K562 (cell line): ENCODE measurements around the gene MXI1. TPM values are rescaled to one million over a fixed set of nuclear protein-coding genes. Genes with fewer than 3 reads are reported as not detected.

Experiments
- ATAC-seq: fragments of 200-7000 bp; cut with Tn5 transposase; 3 replicates; pipeline ENCODE4 v1.9.1; 2020; ENCODE audit warnings: moderate library complexity
- BruUV-seq: library from RNA; stranded (reverse); fragments of 400-500 nt; replicated peaks from 2 replicates; lab custom pipeline; 2021; lab: Mats Ljungman, UMichigan
- CTCF ChIA-PET: fragments of 300-600 bp; formaldehyde crosslinking; extraction: SDS; loops from one replicate; lab custom pipeline; 2021; ENCODE audit warnings: low intra/inter-chr PET ratio; lab: Yijun Ruan, JAX
- POLR2A ChIA-PET: fragments of 300-600, 350-650 bp; sonication (Branson Sonifier 250); formaldehyde crosslinking; extraction: SDS; loops from one replicate; lab custom pipeline; 2021; ENCODE audit warnings: antibody characterized with exemption, inconsistent platforms; lab: Yijun Ruan, JAX
- DNase-seq, 4 experiments: peaks; one replicate each; pipeline versions ENCODE4 v3.0.0 to v3.0.0-alpha.2; 2011 to 2018; ENCODE audit warnings: low spot score in 3 of 4, mixed read lengths in 3 of 4; ENCODE audit errors: extremely low read depth in 1 of 4
- FAIRE-seq: peaks from 2 replicates; lab custom pipeline; 2011; peaks lifted over from hg19 to GRCh38; lab: Jason Lieb, UNC
- H2AFZ ChIP-seq: 2 replicates; pipeline ENCODE4 v1.6.0; 2011; ENCODE audit warnings: low read depth, low read length, control low read depth, inconsistent platforms
- H3K27ac ChIP-seq: fragments of 200-600 bp; 3 replicates; pipeline ENCODE4 v1.8.0; 2011; ENCODE audit warnings: low read depth, mild to moderate bottlenecking, control low read depth, inconsistent platforms, low read length, moderate library complexity, mixed read lengths; ENCODE audit errors: extremely low read depth
- H3K27me3 ChIP-seq, 2 experiments: fragments of 300-600 bp in 1 of 2; 2 replicates in 1 of 2; 3 replicates in 1 of 2; pipeline versions ENCODE4 v1.6.0 to v1.8.0; 2011; ENCODE audit warnings: inconsistent platforms in 2 of 2, low read length in 2 of 2, mild to moderate bottlenecking in 1 of 2, mixed read lengths in 1 of 2, moderate library complexity in 1 of 2; ENCODE audit not compliant: control insufficient read depth in 2 of 2, insufficient read depth in 2 of 2
- H3K36me3 ChIP-seq: fragments of 300-600 bp; 3 replicates; pipeline ENCODE4 v1.8.0; 2011; ENCODE audit warnings: mild to moderate bottlenecking, low read length, inconsistent platforms; ENCODE audit not compliant: control insufficient read depth, insufficient read depth
- H3K4me1 ChIP-seq, 2 experiments: fragments of 200-600 bp in 1 of 2; replicated peaks in 1 of 2; 2 replicates in 1 of 2; 3 replicates in 1 of 2; pipeline versions ENCODE4 v1.5.1 to v1.8.0; 2011; ENCODE audit warnings: inconsistent platforms in 2 of 2, low read length in 2 of 2, mild to moderate bottlenecking in 1 of 2, mixed read lengths in 1 of 2, moderate library complexity in 1 of 2; ENCODE audit not compliant: control insufficient read depth in 2 of 2, insufficient read depth in 2 of 2
- H3K4me2 ChIP-seq: 2 replicates; pipeline ENCODE4 v1.6.1; 2011; ENCODE audit warnings: low read length, control low read depth, inconsistent platforms, mixed read lengths; ENCODE audit not compliant: insufficient read depth
- H3K4me3 ChIP-seq: fragments of 200-600 bp; sonication (generic), shearing (Covaris generic); 2 replicates; pipeline ENCODE4 v1.5.1; 2016; ENCODE audit warnings: control low read depth, inconsistent platforms
- H3K79me2 ChIP-seq: fragments of 200-600 bp; 3 replicates; pipeline ENCODE4 v1.8.0; 2011; ENCODE audit warnings: low read length, inconsistent platforms; ENCODE audit not compliant: control insufficient read depth, insufficient read depth
- H3K9ac ChIP-seq, 2 experiments: 2 replicates each; pipeline versions ENCODE4 v1.6.0 to v1.6.1; 2011; ENCODE audit warnings: low read depth in 2 of 2, low read length in 2 of 2, control low read depth in 1 of 2, inconsistent platforms in 1 of 2, mild to moderate bottlenecking in 1 of 2, mixed read lengths in 1 of 2; ENCODE audit not compliant: insufficient read depth in 1 of 2
- H3K9me1 ChIP-seq: one replicate; pipeline ENCODE4 v1.6.0; 2011; ENCODE audit warnings: inconsistent platforms, mild to moderate bottlenecking, low read length, moderate library complexity; ENCODE audit not compliant: control insufficient read depth, insufficient read depth
- H3K9me3 ChIP-seq: replicated peaks from 2 replicates; pipeline ENCODE4 v1.5.1; 2011; ENCODE audit warnings: low read depth, low read length, inconsistent platforms; ENCODE audit not compliant: control insufficient read depth, insufficient read depth
- H4K20me1 ChIP-seq: replicated peaks from 2 replicates; pipeline ENCODE4 v1.6.1; 2011; ENCODE audit warnings: low read length, inconsistent platforms, mixed read lengths; ENCODE audit not compliant: control insufficient read depth, insufficient read depth
- ETS2 ChIP-seq: IDR thresholded peaks from 2 replicates; pipeline ENCODE4 v1.6.1; 2016; ENCODE audit warnings: borderline replicate concordance, missing genetic modification characterization, mild to moderate bottlenecking, moderate library complexity, missing compliant biosample characterization; ENCODE audit not compliant: poor library complexity, severe bottlenecking
- ETV6 ChIP-seq, 3 experiments: fragments of 150-350 bp in 1 of 3; sonication (generic) in 1 of 3; formaldehyde crosslinking in 1 of 3; IDR thresholded peaks; 2 replicates each; pipeline versions ENCODE4 v1.6.1 to v1.8.0; 2014 to 2022; ENCODE audit warnings: borderline replicate concordance in 2 of 3, low read depth in 2 of 3, antibody characterized with exemption in 1 of 3, low read length in 1 of 3, mild to moderate bottlenecking in 1 of 3, missing genetic modification reagents in 1 of 3
- GMEB1 ChIP-seq: fragments of 250-450 bp; sonication (Bioruptor Pico); IDR thresholded peaks from 2 replicates; pipeline ENCODE4 v1.4.0; 2020; ENCODE audit warnings: mild to moderate bottlenecking
- KDM5B ChIP-seq: fragments of 200-600 bp; sonication (generic); IDR thresholded peaks from 2 replicates; pipeline ENCODE4 v1.6.1; 2012; ENCODE audit warnings: low read depth, mild to moderate bottlenecking, moderate library complexity, low read length, control low read depth, inconsistent platforms; ENCODE audit not compliant: insufficient replicate concordance
- KLF13 ChIP-seq: fragments of 450-650 bp; IDR thresholded peaks from 2 replicates; pipeline ENCODE4 v1.6.1; 2016; ENCODE audit warnings: missing genetic modification characterization, low read depth, mild to moderate bottlenecking, missing compliant biosample characterization, moderate library complexity, borderline replicate concordance
- NCOA6 ChIP-seq: fragments of 450-650 bp; IDR thresholded peaks from 2 replicates; pipeline ENCODE4 v1.6.1; 2017; ENCODE audit warnings: mild to moderate bottlenecking
- NR2C2 ChIP-seq, 2 experiments: fragments of 200-800 bp in 1 of 2; sonication (Bioruptor generic) in 1 of 2; sonication (generic) in 1 of 2; formaldehyde crosslinking in 1 of 2; IDR thresholded peaks; 2 replicates each; pipeline versions ENCODE4 v1.6.1 to v1.8.0; 2016 to 2022; ENCODE audit warnings: mild to moderate bottlenecking in 1 of 2, missing compliant biosample characterization in 1 of 2, missing genetic modification characterization in 1 of 2, missing genetic modification reagents in 1 of 2
- NR2F6 ChIP-seq: fragments of 450-650 bp; formaldehyde crosslinking; IDR thresholded peaks from 2 replicates; pipeline ENCODE4 v1.4.0; 2020; ENCODE audit warnings: mild to moderate bottlenecking
- SNIP1 ChIP-seq: fragments of 450-650 bp; IDR thresholded peaks from 2 replicates; pipeline ENCODE4 v1.7.1; 2017; ENCODE audit warnings: low read depth, mild to moderate bottlenecking
- SRSF9 ChIP-seq: fragments of 200-400 bp; formaldehyde crosslinking; IDR thresholded peaks from 2 replicates; pipeline ENCODE4 v1.6.1; 2017; ENCODE audit warnings: low read depth, low read length, borderline replicate concordance
- SUPT5H ChIP-seq: fragments of 450-650 bp; IDR thresholded peaks from 2 replicates; pipeline ENCODE4 v1.6.1; 2016
- TEAD1 ChIP-seq, 2 experiments: fragments of 450-650 bp in 1 of 2; sonication (generic) in 1 of 2; formaldehyde crosslinking; IDR thresholded peaks; 2 replicates each; pipeline versions ENCODE4 v1.4.0 to v1.8.0; 2020 to 2022; ENCODE audit warnings: mild to moderate bottlenecking in 2 of 2, missing genetic modification reagents in 1 of 2
- THRA ChIP-seq: fragments of 450-650 bp; IDR thresholded peaks from 2 replicates; pipeline ENCODE4 v1.6.1; 2017; ENCODE audit warnings: mild to moderate bottlenecking, moderate library complexity
- ZFP91 ChIP-seq: sonication (generic); formaldehyde crosslinking; IDR thresholded peaks from 2 replicates; pipeline ENCODE4 v1.8.0; 2022; ENCODE audit warnings: mild to moderate bottlenecking, missing genetic modification reagents
- ZFX ChIP-seq: sonication (generic); formaldehyde crosslinking; IDR thresholded peaks from 2 replicates; pipeline ENCODE4 v1.8.0; 2022; ENCODE audit warnings: mild to moderate bottlenecking, missing genetic modification reagents, moderate library complexity
- ZNF23 ChIP-seq: fragments of 250-450 bp; sonication (Bioruptor Pico); IDR thresholded peaks from 2 replicates; pipeline ENCODE4 v1.4.0; 2020; ENCODE audit warnings: mild to moderate bottlenecking
- ZNF79 ChIP-seq: fragments of 250-450 bp; sonication (Bioruptor Pico); IDR thresholded peaks from 2 replicates; pipeline ENCODE4 v1.4.0; 2020; ENCODE audit warnings: low read depth, mild to moderate bottlenecking, moderate library complexity
- WGBS: fragments of 100-300 bp; shearing (Covaris generic); methylation state at CpG from one replicate; pipeline ENCODE4 v1.1.6; 2016; ENCODE audit warnings: low coverage, mixed read lengths; ENCODE audit not compliant: insufficient coverage; ENCODE audit errors: missing lambda C conversion rate; 5-methylcytosine and 5-hydroxymethylcytosine counted together
- in situ Hi-C: fragments of 300-500 bp; cut with MboI; formaldehyde crosslinking; loops from 4 replicates; pipeline ENCODE4 v1.15.0; 2018; ENCODE audit warnings: inconsistent platforms, mixed read lengths
- intact Hi-C: fragments of 100-400 bp; cut with micrococcal nuclease; formaldehyde crosslinking; loops from 2 replicates; pipeline ENCODE4 v1.14.2; 2022
- polyA plus RNA-seq, 8 experiments: library from polyadenylated mRNA; depleted of rRNA in 4 of 8; stranded (reverse) in 5 of 8; unstranded in 3 of 8; fragments of >200 nt; fragmentation: Nextera tagmentation in 2 of 8; fragmentation: Illumina TruSeq in 1 of 8; extraction: Ambion mirVana in 2 of 8; extraction: Trizol in 1 of 8; gene quantifications; 2 replicates each; pipeline versions ENCODE4 v1.2.1 to v1.2.3, GENCODE V29; 2011 to 2014; ENCODE audit warnings: inconsistent platforms in 1 of 8, missing spikeins in 1 of 8
- total RNA-seq, 7 experiments: library from RNA; depleted of rRNA in 6 of 7; stranded (reverse); fragments of >200 nt in 6 of 7; fragmentation: Illumina TruSeq in 2 of 7; extraction: Trizol in 2 of 7; gene quantifications; 2 replicates each; pipeline versions ENCODE4 v1.2.1 to v1.2.3, GENCODE V29; 2011 to 2021; ENCODE audit warnings: low replicate concordance in 1 of 7

The MXI1 gene
- total and polyA plus RNA-seq, 9 of the 15 experiments (the other 6 are each of a cell fraction or from before 2014, with no cell fraction given), result 9.1 to 23.7 (median 14.8) TPM

- TF ChIP-seq GMEB1 (CRISPR knock-in tag) (no peak), NCOA6 (no peak), SRSF9 (no peak), TEAD1 (CRISPR knock-in tag; IDR thresholded peaks at IDR 0.05) (no peak), ZFP91 (CRISPR knock-in tag) (no peak), SUPT5H (no peak)
Observed at GRCh38 chr10:110174201-110174600, 33.2 kb upstream of the MXI1 start (continued).

- Histone ChIP-seq H3K4me3 (no peak overlapping the region), H3K9me3 (no peaks in the 10 kb centered on the region), H3K36me3 (no peaks in the 10 kb centered on the region), H3K4me2 (no peak overlapping the region), H3K4me1 (peaks cover 0 to 2% of the 10 kb centered on the region in 2 experiments; a peak in 1 of 5 replicates), H3K27me3 (peaks cover 0 to 11% of the 10 kb centered on the region in 2 experiments; a peak in 3 of 5 replicates), H3K79me2 (no peaks in the 10 kb centered on the region), H3K9ac (no peak overlapping the region), H3K9me1 (no peaks in the 10 kb centered on the region), H4K20me1 (no peaks in the 10 kb centered on the region), H3K27ac (no peak overlapping the region), H2AFZ (no peak overlapping the region)
- DNase-seq (no peak), FAIRE-seq (no peak), ATAC-seq (no peak)
- BruUV-seq, result no TSS peak
- in situ Hi-C loops, result no loop called here
- intact Hi-C loops, result no loop called here
- ChIA-PET CTCF (no interaction called here), POLR2A (interaction anchor here (0.6 to 1.4 kb wide), 2 partner anchors 11 to 32 kb away, joined by 3 read pairs; partner anchors contain the start of gene MXI1)
- WGBS, result 65% methylated on average over 4 of the region's 5 CpGs
- TF ChIP-seq KDM5B (no peak), SNIP1 (no peak), ZNF79 (CRISPR knock-in tag) (no peak), NR2C2 (CRISPR knock-in tag; IDR thresholded peaks at IDR 0.05) (no peak), NR2C2 (tag; IDR thresholded peaks at IDR 0.05) (no peak), ETS2 (tag) (no peak), ZNF23 (CRISPR knock-in tag) (no peak), ETV6 (IDR thresholded peaks at IDR 0.05; ENCODE audit: borderline replicate concordance in 1 of 2, low read depth in 2 of 2, low read length in 1 of 2) (no peak), ETV6 (CRISPR knock-in tag; IDR thresholded peaks at IDR 0.05; ENCODE audit: borderline replicate concordance) (no peak), THRA (no peak), KLF13 (tag) (no peak), NR2F6 (CRISPR knock-in tag) (no peak), ZFX (no peak)
Observed at GRCh38 chr10:110174816-110175215, 32.6 kb upstream of the MXI1 start.
